HCT116 (cell line): ENCODE measurements around the gene GBE1.

ENCODE experiments used
- CBX3 ChIP-seq: IDR thresholded peaks from 2 replicates; pipeline ENCODE4 v1.6.1; 2012; ENCODE audit warnings: low read depth
- CTCF ChIP-seq, 3 experiments: fragments of 200-600 bp in 1 of 3; sonication (generic) in 1 of 3; IDR thresholded peaks in 2 of 3; conservative IDR thresholded peaks in 1 of 3; 2 replicates each; pipeline ENCODE4 v1.5.1; 2012 to 2017; ENCODE audit warnings: low read depth in 2 of 3, low read length in 2 of 3, antibody characterized with exemption in 1 of 3, borderline replicate concordance in 1 of 3, control low read depth in 1 of 3, mild to moderate bottlenecking in 1 of 3, mixed read lengths in 1 of 3, mixed run types in 1 of 3, moderate library complexity in 1 of 3; ENCODE audit not compliant: insufficient read depth in 1 of 3
- ELF1 ChIP-seq: IDR thresholded peaks from 2 replicates; pipeline ENCODE4 v1.6.1; 2012; ENCODE audit warnings: low read depth, borderline replicate concordance
- EZH2phosphoT487 ChIP-seq: fragments of 200-600 bp; IDR thresholded peaks from 2 replicates; pipeline ENCODE4 v1.6.1; 2018; ENCODE audit warnings: antibody characterized with exemption, borderline replicate concordance
- JUND ChIP-seq: IDR thresholded peaks from 2 replicates; pipeline ENCODE4 v1.6.1; 2012
- MAX ChIP-seq: IDR thresholded peaks from 2 replicates; pipeline ENCODE4 v1.6.1; 2012
- POLR2A ChIP-seq: IDR thresholded peaks from 2 replicates; pipeline ENCODE4 v1.7.0; 2011; ENCODE audit warnings: borderline replicate concordance; ENCODE audit not compliant: insufficient read depth, insufficient read length; ENCODE audit errors: extremely low read depth
- POLR2AphosphoS5 ChIP-seq: IDR thresholded peaks from 2 replicates; pipeline ENCODE4 v1.6.1; 2011; ENCODE audit warnings: mild to moderate bottlenecking, low read depth, low read length, moderate library complexity
- RAD21 ChIP-seq: IDR thresholded peaks from 2 replicates; pipeline ENCODE4 v1.6.1; 2012; ENCODE audit warnings: low read depth, mild to moderate bottlenecking
- SRF ChIP-seq: IDR thresholded peaks from 2 replicates; pipeline ENCODE4 v1.6.1; 2012; ENCODE audit warnings: low read depth
- YY1 ChIP-seq: IDR thresholded peaks from 2 replicates; pipeline ENCODE4 v1.6.1; 2011; ENCODE audit warnings: low read length, low read depth, moderate library complexity, mild to moderate bottlenecking; ENCODE audit not compliant: insufficient replicate concordance; ENCODE audit errors: extremely low read depth

GRCh38 chr3:81735334-81735733, 26.1 kb downstream of the GBE1 start:
- TF ChIP-seq POLR2A (no peak), POLR2AphosphoS5 (no peak), JUND (no peak), YY1 (no peak), CTCF (IDR thresholded peaks at IDR 0.05 in 2 of 3, conservative IDR thresholded peaks at IDR 0.05 in 1 of 3; ENCODE audit: borderline replicate concordance in 1 of 3, insufficient read depth in 1 of 3, low read depth in 2 of 3, low read length in 2 of 3) (no peak), SRF (no peak), CBX3 (no peak), ELF1 (no peak), MAX (no peak), RAD21 (no peak), EZH2phosphoT487 (no peak)
